Measurements from ENCODE around the gene SRSF3.
"Not testable (repeated sequence)": the region's sequence is repeated elsewhere in the genome, so short reads cannot be mapped to it uniquely, and the experiment has no call there.

The SRSF3 gene

DNA sequence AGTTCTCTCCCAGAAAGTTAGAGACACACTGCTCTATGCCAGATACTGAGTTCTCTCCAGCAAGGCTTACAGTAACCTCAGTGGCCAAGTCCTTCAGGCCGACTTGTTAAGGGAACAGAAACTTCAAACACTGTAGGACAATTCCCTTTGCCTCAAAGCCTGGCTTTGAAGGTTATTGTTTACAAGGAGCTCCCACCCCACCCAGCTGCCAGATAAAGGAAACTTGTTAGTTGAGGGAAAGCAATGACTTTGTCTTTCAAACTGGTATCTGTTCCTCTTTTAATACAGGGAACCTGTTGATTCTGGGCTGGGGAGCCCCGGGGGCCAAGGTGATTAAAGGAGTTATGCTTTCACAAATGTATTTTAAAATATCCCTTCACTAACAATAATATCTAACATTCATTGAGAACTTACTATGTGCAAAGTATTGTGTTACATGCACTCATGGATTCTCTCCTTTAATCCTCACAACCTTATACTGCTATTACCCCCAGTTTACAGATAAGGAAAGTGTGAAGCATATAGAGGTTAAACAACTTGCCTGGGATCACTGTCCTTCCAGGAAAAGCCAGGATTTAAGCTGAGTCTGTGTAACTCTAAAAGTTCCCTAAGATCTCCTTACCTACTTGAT lies 56.8 kb downstream of the SRSF3 start:
- H3K9ac ChIP-seq (ENCODE audit: insufficient read length): no peak overlapping the region
- no peak overlapping the region for H3K27ac ChIP-seq
- no peaks in the 10 kb centered on the region for H3K9me3 ChIP-seq (ENCODE audit: low read depth, low read length)
- no peak overlapping the region for H3K4me3 ChIP-seq
- TF ChIP-seq FOXP2 (optimal IDR thresholded peaks at IDR 0.05; ENCODE audit: control extremely low read depth, extremely low read length, insufficient read depth): no peak
- no peak for TF ChIP-seq EZH2 (IDR thresholded peaks at IDR 0.05)
- no peak for TF ChIP-seq POLR2AphosphoS5 (IDR thresholded peaks at IDR 0.05; ENCODE audit: borderline replicate concordance, low read depth, low read length)
- no peak for DNase-seq (ENCODE audit: low read depth, low spot score)
- H3K36me3 ChIP-seq (ENCODE audit: insufficient read depth, low read length): no peaks in the 10 kb centered on the region

DNA sequence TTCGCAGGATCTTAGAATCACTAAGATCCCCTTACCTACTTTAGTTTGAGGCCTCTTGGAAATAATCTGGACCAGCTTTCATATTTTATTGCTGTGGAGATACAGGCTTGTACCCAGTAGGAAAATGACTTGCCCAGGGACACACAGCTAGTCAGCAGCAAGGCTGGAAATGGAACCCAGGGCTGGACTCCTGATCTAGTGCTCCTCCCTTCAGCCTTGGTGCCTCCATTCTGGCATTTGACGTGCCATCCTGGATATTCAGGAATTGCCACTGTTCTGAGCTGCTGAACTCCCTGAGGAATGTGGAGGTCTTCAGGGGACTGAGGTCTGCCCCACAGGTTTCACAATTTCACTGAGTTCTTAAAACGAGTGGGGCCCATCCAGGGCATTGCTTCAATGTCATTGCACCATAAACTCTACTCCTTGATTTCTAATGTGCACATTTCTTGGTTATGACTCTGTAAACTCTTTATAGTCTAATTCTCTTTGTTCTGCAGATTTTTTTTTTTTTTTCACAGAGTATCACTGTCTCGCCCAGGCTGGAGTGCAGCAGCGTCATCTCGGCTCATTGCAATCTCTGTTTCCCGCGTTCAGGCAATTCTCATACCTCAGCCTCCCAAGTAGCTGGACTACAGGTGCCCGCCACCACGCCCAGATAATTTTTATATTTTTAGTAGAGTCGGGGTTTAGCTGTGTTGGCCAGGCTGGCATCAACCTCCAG lies 57.7 kb downstream of the SRSF3 start:
- Histone ChIP-seq H3K36me3 (ENCODE audit: insufficient read depth, low read length) (no peaks in the 10 kb centered on the region), H3K27ac (no peak overlapping the region), H3K4me3 (no peak overlapping the region), H3K9ac (ENCODE audit: insufficient read length) (no peak overlapping the region), H3K9me3 (ENCODE audit: low read depth, low read length) (peaks cover 5% of the 10 kb centered on the region; the same call in 1 of the 2 replicates)
- TF ChIP-seq POLR2AphosphoS5 (IDR thresholded peaks at IDR 0.05; ENCODE audit: borderline replicate concordance, low read depth, low read length) (no peak), EZH2 (IDR thresholded peaks at IDR 0.05) (no peak), FOXP2 (optimal IDR thresholded peaks at IDR 0.05; ENCODE audit: control extremely low read depth, extremely low read length, insufficient read depth) (no peak)
- DNase-seq (ENCODE audit: low read depth, low spot score): no peak

DNA sequence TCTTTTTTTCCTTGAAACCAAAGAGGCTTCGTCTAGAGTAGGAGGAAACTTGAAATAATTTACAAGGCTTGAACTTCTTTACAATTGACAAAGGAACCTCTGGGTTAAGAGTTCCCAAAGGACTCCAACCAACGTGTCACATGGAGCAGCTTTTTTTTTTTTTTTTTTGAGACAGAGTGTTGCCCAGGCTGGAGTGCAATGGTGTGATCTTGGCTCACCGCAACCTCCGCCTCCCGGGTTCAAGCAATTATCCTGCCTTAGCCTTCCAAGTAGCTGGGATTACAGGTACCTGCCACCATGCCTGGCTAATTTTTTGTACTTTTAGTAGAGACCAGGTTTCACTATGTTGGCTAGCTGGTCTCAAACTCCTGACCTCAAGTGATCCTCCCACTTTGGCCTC lies 60.3 kb downstream of the SRSF3 start:
- H3K9ac ChIP-seq (ENCODE audit: insufficient read length); H3K27ac ChIP-seq; H3K9me3 ChIP-seq (ENCODE audit: low read depth, low read length); DNase-seq (ENCODE audit: low read depth, low spot score); H3K36me3 ChIP-seq (ENCODE audit: insufficient read depth, low read length): not testable (repeated sequence)
- peak overlapping the region; percentile 60; the same call in 1 of the 2 replicates for H3K4me3 ChIP-seq
